Activated T-cell treated with anti-CD3 and anti-CD28 coated beads, Interleukin-2, amount 50 U/mL, for 24 hours (primary cell): ENCODE results near the gene DLG2.

Experiments used
- DNase-seq: peaks from one replicate; pipeline ENCODE4 v3.0.0-alpha.2; 2020
- H3K27ac Mint-ChIP-seq: 2 replicates; pipeline ENCODE4 v1.8.0; 2020; ENCODE audit warnings: mild to moderate bottlenecking, mixed read lengths
- H3K27me3 Mint-ChIP-seq: 2 replicates; pipeline ENCODE4 v1.8.0; 2020; ENCODE audit warnings: mixed read lengths
- H3K36me3 Mint-ChIP-seq: 2 replicates; pipeline ENCODE4 v1.8.0; 2020; ENCODE audit warnings: low read depth, mixed read lengths
- H3K4me1 Mint-ChIP-seq: 2 replicates; pipeline ENCODE4 v1.8.0; 2020; ENCODE audit warnings: low read depth, mixed read lengths
- H3K4me3 Mint-ChIP-seq: 2 replicates; pipeline ENCODE4 v1.8.0; 2020; ENCODE audit warnings: mild to moderate bottlenecking, moderate library complexity, mixed read lengths
- H3K9me3 Mint-ChIP-seq: 2 replicates; pipeline ENCODE4 v1.8.0; 2020; ENCODE audit warnings: mixed read lengths

The DLG2 gene

DNA sequence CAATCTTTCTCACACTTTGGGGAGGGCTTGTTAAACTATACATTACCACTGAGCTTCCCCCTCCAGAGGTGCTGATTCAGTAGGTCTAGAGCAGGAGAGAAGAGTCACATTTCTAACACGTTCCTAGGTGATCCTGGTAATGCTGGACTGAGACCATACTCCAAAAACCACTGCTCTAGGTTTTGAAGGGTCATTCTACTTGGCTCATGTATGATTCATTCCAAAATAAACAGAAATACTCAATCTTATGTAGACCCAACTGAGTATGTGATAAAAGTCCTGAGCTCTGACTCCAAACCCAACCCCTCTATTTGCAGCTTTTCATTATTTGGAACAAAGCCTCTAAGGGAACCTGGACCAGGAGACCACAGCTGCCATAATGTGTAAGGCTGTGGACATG is 1558.1 kb downstream of the DLG2 start:
- no peak for DNase-seq
- H3K27ac Mint-ChIP-seq, result no peak overlapping the region
- peaks cover 11% of the 10 kb centered on the region for H3K9me3 Mint-ChIP-seq
- no peaks in the 10 kb centered on the region for H3K27me3 Mint-ChIP-seq
- no peaks in the 10 kb centered on the region for H3K36me3 Mint-ChIP-seq
- no peaks in the 10 kb centered on the region for H3K4me1 Mint-ChIP-seq
- H3K4me3 Mint-ChIP-seq, result no peak overlapping the region

DNA sequence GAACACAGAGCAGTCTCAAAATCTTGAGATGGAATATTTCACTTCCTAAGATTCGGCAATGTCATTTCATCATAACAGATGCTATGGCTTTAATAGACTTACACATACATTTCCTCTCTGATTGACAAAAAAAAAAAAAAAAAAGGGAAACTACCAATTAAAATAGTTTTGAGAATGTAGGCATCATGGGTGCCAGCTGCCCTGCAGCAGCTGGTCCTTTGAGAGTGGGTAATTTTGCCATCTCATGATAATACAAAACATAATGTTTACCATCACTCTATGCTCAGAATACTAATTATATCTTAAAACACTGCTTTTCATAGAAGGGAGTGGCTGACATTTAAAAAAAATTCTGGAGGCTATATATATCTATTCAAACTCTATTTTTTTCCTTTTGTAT is 1565.4 kb downstream of the DLG2 start:
- no peaks in the 10 kb centered on the region for H3K4me1 Mint-ChIP-seq
- no peak overlapping the region for H3K4me3 Mint-ChIP-seq
- H3K27me3 Mint-ChIP-seq, result no peaks in the 10 kb centered on the region
- no peaks in the 10 kb centered on the region for H3K36me3 Mint-ChIP-seq
- H3K9me3 Mint-ChIP-seq, result peaks cover 13% of the 10 kb centered on the region
- H3K27ac Mint-ChIP-seq, result no peak overlapping the region
- DNase-seq, result no peak

DNA sequence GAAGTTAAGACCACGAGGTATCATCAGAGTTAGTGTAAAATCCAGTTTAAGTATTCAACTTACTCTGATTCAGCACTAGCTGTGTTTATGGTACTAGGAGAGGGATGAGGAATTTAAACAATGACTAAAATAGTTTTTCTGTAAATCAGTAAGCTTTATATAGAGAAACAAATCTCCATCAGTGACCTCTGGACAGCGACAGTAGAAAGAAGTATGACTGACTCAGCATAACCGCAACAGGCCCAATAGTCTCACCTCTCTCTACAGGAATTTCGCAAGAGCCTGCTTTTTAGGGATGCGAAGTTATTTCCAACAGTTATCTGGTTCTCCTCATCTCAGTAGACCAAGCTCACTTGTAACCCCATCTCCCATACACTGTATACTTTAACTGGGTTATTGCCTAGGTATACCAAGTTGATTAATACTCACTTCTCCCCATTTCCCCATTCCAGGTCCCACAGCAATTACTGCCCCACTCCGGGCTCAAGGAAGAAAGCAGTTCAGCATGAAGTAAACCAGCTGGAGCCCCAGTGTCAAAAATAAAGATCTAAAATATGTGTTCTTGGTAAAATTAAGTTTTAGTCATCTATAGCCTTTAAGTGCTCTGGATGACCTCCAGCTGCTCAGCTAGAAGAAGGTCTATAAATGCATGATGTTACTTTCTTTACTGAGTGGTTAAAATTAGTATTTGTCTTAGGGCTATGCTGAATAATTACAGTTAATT is 1570.3 kb downstream of the DLG2 start:
- no peak for DNase-seq
- Mint-ChIP-seq H3K4me1 (no peaks in the 10 kb centered on the region), H3K4me3 (no peak overlapping the region), H3K9me3 (peaks cover 19% of the 10 kb centered on the region), H3K27me3 (no peaks in the 10 kb centered on the region), H3K27ac (no peak overlapping the region), H3K36me3 (no peaks in the 10 kb centered on the region)

DNA sequence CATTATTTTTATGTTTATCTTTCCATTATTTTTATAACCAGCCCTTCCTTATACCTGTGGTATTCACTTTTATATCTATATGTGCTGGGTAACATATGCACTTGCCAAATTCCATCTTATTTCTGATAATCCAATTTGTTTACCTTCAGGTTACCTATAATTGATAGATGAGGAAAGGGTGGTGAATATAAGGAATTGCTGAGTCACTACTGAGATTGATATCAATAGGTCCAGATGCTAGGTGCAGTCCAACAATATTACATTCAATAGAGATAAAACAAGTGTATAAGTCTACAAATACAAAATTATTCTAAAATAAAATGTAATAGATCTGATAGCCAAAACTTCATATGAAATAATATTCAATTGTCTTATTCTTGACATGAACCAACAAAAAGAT is 1582.0 kb downstream of the DLG2 start:
- Mint-ChIP-seq H3K4me3 (no peak overlapping the region), H3K4me1 (no peaks in the 10 kb centered on the region), H3K9me3 (peaks cover 25% of the 10 kb centered on the region), H3K27me3 (no peaks in the 10 kb centered on the region), H3K27ac (no peak overlapping the region), H3K36me3 (no peaks in the 10 kb centered on the region)
- no peak for DNase-seq

DNA sequence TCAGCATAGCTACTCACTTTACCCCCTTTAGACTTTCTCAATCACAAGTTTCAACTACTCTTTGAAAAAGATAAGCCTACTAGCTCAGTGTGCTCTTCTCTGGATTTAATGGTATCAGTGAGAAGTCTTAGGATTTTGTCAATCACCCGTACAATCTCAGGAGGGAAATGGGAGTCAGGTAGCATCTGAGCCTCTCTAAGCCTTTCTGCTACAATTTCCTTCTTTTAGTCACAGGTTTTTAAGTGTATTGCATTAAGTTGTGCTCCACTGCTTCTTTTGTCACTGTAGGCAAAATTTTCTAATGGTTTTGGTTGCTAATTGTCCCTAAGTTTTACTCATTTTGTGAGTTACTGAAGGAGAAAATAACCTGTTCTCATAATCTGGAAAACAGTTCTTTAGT is 1582.4 kb downstream of the DLG2 start:
- no peak overlapping the region for H3K4me3 Mint-ChIP-seq
- no peaks in the 10 kb centered on the region for H3K27me3 Mint-ChIP-seq
- DNase-seq, result no peak
- H3K4me1 Mint-ChIP-seq, result no peaks in the 10 kb centered on the region
- H3K27ac Mint-ChIP-seq, result no peak overlapping the region
- H3K9me3 Mint-ChIP-seq, result peaks cover 21% of the 10 kb centered on the region
- H3K36me3 Mint-ChIP-seq, result no peaks in the 10 kb centered on the region

DNA sequence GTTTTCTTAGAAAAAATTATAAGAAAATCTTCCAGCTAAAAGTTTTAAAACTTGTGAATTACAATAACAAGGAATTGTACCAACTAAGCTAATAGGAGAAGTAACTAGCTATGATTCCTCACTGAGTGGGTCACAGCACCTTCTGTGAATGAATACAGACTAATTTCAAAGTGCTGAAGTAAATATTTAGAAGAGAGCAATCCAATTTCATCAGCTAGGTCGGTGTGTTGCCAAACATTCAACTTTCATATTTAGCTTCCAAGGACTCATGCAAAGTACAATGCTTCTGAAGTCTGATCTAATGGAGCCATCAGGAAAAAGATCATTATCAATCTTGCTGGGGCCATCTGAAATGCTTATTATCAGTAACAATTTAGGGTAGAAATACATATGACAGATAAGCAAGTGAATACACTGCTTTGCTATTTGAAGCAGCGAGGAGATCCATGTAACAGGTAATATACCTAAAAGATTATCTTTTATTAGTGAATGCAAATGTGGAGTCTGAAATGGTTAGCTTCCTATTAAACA is 1590.4 kb downstream of the DLG2 start:
- Mint-ChIP-seq H3K27me3 (no peaks in the 10 kb centered on the region), H3K27ac (no peak overlapping the region), H3K4me3 (no peak overlapping the region), H3K9me3 (peaks cover 23% of the 10 kb centered on the region), H3K36me3 (no peaks in the 10 kb centered on the region), H3K4me1 (no peaks in the 10 kb centered on the region)
- DNase-seq, result no peak

DNA sequence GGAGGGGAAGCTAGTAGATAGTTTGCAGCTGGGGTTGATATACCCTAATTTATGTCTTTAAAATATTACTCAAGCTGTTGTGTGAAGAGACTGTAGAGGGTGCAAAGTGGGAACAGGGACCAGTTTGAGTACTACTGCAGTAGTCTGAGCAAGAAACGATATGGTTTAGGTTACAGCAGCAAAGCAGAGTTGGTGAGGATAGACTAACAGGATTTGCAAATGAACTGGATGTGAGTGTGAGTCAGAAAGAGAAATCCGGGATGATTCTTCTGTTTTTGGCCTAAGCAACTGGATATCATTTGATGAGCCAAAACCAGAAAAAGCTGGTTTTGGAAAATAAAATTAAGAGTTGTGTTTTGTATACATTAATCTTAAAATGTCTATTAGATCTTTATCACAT is 1591.5 kb downstream of the DLG2 start:
- no peak for DNase-seq
- Mint-ChIP-seq H3K27ac (no peak overlapping the region), H3K4me1 (no peaks in the 10 kb centered on the region), H3K9me3 (peaks cover 27% of the 10 kb centered on the region), H3K27me3 (no peaks in the 10 kb centered on the region), H3K36me3 (no peaks in the 10 kb centered on the region), H3K4me3 (no peak overlapping the region)

DNA sequence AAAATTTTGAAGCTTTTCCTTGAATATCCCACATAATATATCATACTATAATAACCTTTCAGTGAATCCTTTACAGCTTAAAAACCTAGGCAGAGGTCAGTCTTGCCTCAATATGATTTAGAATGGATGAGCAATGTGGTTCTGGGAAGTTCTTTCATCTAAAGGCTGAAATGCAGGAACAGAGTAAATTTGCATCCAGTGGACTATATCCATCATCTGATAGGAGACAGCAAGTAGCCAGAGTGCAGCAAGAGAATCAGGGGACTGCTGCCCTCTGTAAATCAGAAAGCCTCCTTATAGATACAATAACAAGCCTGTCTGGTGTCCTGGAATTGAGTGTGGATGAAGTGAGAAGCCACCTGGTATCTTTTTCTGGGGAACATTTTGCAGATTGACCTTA is 1592.7 kb downstream of the DLG2 start:
- Mint-ChIP-seq H3K4me1 (no peaks in the 10 kb centered on the region), H3K4me3 (no peak overlapping the region), H3K9me3 (peaks cover 27% of the 10 kb centered on the region), H3K27me3 (no peaks in the 10 kb centered on the region), H3K36me3 (no peaks in the 10 kb centered on the region), H3K27ac (no peak overlapping the region)
- no peak for DNase-seq

DNA sequence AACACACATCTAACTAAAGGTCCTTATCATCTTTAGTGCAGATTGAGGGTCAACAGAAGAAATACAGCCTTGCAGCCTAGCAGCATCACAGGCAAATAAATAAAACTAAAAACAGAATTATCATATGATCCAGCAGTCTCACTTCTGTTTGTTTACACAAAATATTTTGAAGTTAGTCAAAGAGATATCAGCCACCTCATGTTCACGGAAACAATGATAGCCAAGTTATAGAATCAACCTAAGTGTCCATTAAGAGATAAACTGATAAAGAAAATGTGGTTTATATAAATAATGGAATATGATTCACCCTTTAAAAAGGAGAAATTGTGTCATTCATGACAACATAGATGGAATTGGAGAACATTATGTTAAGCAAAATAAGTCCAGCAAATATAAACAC is 1602.9 kb downstream of the DLG2 start:
- H3K4me1 Mint-ChIP-seq, result no peaks in the 10 kb centered on the region
- no peak overlapping the region for H3K4me3 Mint-ChIP-seq
- DNase-seq, result no peak
- peaks cover 6% of the 10 kb centered on the region for H3K9me3 Mint-ChIP-seq
- no peaks in the 10 kb centered on the region for H3K27me3 Mint-ChIP-seq
- H3K27ac Mint-ChIP-seq, result no peak overlapping the region
- no peaks in the 10 kb centered on the region for H3K36me3 Mint-ChIP-seq

DNA sequence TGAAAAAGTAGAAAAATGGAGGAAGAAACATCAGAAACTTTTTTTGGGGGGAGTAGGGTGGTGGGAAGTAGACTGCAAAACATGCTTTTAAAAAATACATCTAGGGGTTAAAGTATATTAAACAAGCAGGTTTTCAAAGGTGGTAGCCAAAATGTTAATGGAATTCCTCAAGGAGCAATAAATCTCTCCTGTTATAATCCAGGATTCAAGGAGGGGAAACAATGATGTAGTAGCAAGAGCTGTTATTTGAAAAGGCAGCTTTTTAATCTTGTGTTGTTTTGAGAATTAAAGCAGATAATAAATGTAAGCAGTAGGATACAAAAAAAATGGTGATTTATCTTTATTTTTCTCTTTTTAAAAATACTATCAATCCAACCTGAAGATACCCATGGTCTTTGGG is 1604.4 kb downstream of the DLG2 start:
- H3K27ac Mint-ChIP-seq, result no peak overlapping the region
- peaks cover 6% of the 10 kb centered on the region for H3K9me3 Mint-ChIP-seq
- H3K36me3 Mint-ChIP-seq, result no peaks in the 10 kb centered on the region
- no peaks in the 10 kb centered on the region for H3K27me3 Mint-ChIP-seq
- no peak overlapping the region for H3K4me3 Mint-ChIP-seq
- DNase-seq, result no peak
- no peaks in the 10 kb centered on the region for H3K4me1 Mint-ChIP-seq

DNA sequence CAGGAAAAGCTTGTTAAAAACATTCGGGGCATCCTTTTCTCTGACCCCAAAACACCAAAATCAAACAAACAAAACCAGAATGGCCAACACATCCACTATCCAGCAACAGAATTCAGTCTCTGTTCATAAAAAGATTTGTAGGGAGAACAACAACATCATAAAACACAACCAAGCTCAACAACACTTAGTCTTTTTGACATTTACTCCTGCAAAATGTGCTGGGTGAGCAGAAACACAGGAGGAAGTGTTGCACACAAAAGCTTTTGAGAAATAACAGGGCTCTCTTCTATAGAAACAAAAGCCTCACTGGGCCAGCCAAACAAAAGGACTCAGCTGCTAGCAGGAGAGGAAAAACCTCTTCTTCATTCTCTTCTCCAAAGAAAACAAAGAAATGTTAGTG is 1604.9 kb downstream of the DLG2 start:
- no peaks in the 10 kb centered on the region for H3K4me1 Mint-ChIP-seq
- no peak overlapping the region for H3K27ac Mint-ChIP-seq
- no peak for DNase-seq
- H3K36me3 Mint-ChIP-seq, result no peaks in the 10 kb centered on the region
- H3K4me3 Mint-ChIP-seq, result no peak overlapping the region
- H3K9me3 Mint-ChIP-seq, result peaks cover 6% of the 10 kb centered on the region
- H3K27me3 Mint-ChIP-seq, result no peaks in the 10 kb centered on the region

DNA sequence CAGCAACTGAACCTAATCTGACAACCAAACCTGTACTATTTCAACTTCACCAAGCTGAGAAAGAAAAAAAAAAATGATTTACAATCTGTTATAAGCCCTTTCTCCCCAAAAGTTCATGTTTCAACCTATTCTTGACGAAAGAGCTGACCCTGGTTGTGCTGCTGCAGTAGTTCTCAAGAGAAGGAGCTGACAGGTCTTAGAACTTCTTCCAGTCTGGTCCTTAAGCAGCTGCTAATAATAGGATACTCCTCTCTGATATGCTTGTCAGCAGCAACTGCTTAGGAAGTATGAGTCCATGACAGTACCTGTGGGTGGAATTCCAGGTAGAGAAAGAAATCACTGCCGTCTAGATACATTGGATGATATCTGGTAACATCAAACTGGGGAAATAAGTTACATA is 1605.9 kb downstream of the DLG2 start:
- DNase-seq, result no peak
- H3K4me1 Mint-ChIP-seq, result no peaks in the 10 kb centered on the region
- H3K27ac Mint-ChIP-seq, result no peak overlapping the region
- no peaks in the 10 kb centered on the region for H3K36me3 Mint-ChIP-seq
- no peak overlapping the region for H3K4me3 Mint-ChIP-seq
- H3K27me3 Mint-ChIP-seq, result no peaks in the 10 kb centered on the region
- peaks cover 9% of the 10 kb centered on the region for H3K9me3 Mint-ChIP-seq

DNA sequence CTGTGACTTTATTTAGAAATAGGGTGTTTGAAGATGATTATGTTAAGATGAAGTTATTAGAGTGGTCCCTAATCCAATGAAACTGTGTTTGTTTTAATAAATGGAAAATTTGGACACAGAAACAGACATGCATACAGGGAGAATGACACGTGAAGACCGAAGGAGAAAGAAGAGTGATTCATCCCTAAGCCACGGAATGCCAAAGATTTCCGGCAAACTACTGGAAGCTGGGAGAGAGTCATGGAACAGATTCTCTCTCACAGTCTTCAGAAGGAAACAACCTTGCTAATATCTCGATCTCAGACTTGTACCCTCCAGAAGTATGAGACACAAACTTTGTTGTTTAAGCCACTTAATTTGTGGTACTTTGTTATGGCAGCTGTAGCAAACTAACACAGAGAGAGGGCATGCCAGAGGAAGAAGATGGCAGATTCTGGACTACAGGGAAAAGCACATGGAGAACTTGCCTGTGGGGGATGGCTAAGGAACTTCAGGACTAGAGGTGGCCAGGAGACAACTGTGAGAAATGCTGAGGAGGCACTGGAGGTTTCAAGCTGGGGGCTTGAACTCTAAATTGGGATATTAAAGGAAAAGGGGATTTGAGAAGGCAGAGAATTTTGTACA is 1607.5 kb downstream of the DLG2 start:
- Mint-ChIP-seq H3K4me3 (no peak overlapping the region), H3K9me3 (peaks cover 15% of the 10 kb centered on the region), H3K27me3 (no peaks in the 10 kb centered on the region), H3K36me3 (no peaks in the 10 kb centered on the region), H3K4me1 (no peaks in the 10 kb centered on the region), H3K27ac (no peak overlapping the region)
- no peak for DNase-seq

DNA sequence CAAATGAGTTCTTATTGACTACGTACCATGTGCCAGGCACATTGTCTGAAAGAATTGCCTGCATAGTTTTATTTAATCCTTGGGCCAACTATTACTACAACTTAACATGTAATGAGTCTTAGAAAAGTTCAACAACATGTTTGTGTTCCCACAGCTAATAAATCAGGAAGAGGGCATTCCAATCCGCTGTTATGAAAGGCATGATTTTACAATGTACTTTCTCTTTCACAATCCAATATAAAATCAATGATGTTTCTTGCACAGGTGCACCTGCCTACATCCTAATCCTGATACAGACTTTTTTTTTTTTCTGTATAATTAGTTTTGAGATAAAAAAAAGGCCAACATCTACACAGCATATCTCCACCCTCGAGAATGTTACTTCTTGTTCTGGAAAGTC is 1612.6 kb downstream of the DLG2 start:
- H3K36me3 Mint-ChIP-seq, result no peaks in the 10 kb centered on the region

DNA sequence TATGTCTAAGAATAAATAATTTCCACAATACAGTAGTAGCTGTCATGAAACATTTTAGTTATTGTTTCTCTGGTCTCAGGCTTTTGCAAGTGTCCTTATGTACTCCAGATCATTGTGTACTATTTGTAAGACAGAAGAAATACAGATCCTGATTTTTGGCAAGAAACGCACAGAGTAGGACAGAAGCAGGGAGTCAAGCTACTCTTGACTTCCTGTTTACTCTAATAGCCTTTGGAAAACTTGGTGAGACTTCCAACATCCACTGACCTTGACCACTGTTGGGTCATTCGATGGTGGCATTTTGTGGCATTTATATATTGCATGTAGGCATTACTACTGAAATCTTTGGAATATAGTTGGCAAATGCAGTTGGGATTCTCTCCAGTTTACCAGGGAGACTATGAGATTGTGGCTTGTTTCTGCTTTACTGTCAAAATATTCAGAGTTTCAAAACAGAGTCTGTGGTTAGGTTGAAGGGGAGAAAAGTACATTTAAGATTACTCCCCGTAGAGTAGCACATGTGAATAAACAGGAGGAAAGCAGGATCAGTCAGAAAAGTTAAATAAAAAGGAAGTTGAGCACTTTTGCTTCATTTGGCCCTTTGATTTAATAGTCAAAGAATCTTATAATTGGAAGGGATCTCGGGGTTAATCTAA is 1614.8 kb downstream of the DLG2 start:
- Mint-ChIP-seq H3K27ac (no peak overlapping the region), H3K9me3 (peaks cover 17% of the 10 kb centered on the region), H3K4me3 (no peak overlapping the region), H3K4me1 (no peaks in the 10 kb centered on the region), H3K27me3 (no peaks in the 10 kb centered on the region), H3K36me3 (no peaks in the 10 kb centered on the region)
- no peak for DNase-seq

More for the DNA sequence above, 1612.6 kb downstream of the DLG2 start:
- no peak for DNase-seq
- Mint-ChIP-seq H3K9me3 (peaks cover 16% of the 10 kb centered on the region), H3K27ac (no peak overlapping the region), H3K4me1 (no peaks in the 10 kb centered on the region), H3K27me3 (no peaks in the 10 kb centered on the region), H3K4me3 (no peak overlapping the region)
